BE2C (cell line): ENCODE measurements around the gene FAM181A.

Source experiments
- DNase-seq: peaks from one replicate; pipeline ENCODE4 v3.0.0-alpha.2; 2020
- H3K27me3 ChIP-seq: fragments of 250-450 bp; sonication (Bioruptor Pico); 2 replicates; pipeline ENCODE4 v1.5.1; 2020; ENCODE audit warnings: mild to moderate bottlenecking
- H3K36me3 ChIP-seq: fragments of 250-450 bp; sonication (Bioruptor Pico); 2 replicates; pipeline ENCODE4 v1.5.1; 2020; ENCODE audit warnings: mild to moderate bottlenecking
- H3K4me1 ChIP-seq: fragments of 250-450 bp; sonication (Bioruptor Pico); 2 replicates; pipeline ENCODE4 v1.5.1; 2020
- H3K4me3 ChIP-seq: 2 replicates; pipeline ENCODE4 v1.5.1; 2011; ENCODE audit warnings: low read depth, low read length
- H3K9me3 ChIP-seq: fragments of 250-450 bp; sonication (Bioruptor Pico); 2 replicates; pipeline ENCODE4 v1.5.1; 2020
- TF ChIP-seq, protein P1 (sequence below): IDR thresholded peaks from 2 replicates; pipeline ENCODE4 v1.5.1; 2012; ENCODE audit warnings: mild to moderate bottlenecking, low read depth, low read length

FAM181A gene

DNA sequence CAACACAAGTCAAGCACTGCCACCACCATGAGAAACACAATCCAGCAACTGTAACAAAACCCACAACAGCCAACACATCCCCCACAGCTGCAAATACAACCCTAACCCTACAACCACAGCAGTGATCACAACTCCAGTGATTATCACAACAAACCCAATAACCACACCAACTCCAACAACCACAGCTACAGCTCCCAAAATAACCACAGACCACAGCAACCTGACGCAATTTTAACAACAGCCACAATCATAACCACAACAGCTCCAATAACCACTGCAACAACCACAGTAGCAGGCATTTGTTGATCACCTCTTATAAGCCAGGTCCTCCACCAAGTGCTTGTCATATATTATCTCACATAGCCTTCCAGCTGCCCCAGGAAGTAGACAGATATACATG, 42.2 kb upstream of the FAM181A start:
- no peak for DNase-seq
- Histone ChIP-seq H3K9me3 (no peaks in the 10 kb centered on the region), H3K27me3 (no peaks in the 10 kb centered on the region), H3K4me3 (no peak overlapping the region), H3K36me3 (no peaks in the 10 kb centered on the region), H3K4me1 (no peaks in the 10 kb centered on the region)
- TF ChIP-seq, protein P1, sequence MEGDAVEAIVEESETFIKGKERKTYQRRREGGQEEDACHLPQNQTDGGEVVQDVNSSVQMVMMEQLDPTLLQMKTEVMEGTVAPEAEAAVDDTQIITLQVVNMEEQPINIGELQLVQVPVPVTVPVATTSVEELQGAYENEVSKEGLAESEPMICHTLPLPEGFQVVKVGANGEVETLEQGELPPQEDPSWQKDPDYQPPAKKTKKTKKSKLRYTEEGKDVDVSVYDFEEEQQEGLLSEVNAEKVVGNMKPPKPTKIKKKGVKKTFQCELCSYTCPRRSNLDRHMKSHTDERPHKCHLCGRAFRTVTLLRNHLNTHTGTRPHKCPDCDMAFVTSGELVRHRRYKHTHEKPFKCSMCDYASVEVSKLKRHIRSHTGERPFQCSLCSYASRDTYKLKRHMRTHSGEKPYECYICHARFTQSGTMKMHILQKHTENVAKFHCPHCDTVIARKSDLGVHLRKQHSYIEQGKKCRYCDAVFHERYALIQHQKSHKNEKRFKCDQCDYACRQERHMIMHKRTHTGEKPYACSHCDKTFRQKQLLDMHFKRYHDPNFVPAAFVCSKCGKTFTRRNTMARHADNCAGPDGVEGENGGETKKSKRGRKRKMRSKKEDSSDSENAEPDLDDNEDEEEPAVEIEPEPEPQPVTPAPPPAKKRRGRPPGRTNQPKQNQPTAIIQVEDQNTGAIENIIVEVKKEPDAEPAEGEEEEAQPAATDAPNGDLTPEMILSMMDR: no peak

DNA sequence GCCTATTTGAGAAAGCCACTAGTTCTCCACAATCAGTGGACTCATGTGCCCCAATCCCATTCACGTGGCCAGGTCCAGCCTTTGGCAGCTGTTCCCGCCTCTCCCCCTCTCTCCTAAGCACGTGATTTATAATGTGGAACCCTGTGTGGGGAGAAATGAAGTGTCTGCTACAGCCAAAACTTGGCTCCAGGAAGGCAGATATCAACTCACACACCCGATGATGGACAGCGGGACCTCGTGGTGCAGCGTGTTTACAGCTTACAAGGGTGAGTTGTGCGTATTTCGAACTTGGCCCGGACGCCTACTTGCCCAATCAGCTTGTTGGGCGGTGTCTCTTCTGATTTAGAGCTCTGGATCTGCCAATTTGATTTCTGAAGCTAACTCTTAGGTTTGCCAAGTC, 38.1 kb upstream of the FAM181A start:
- Histone ChIP-seq H3K9me3 (no peaks in the 10 kb centered on the region), H3K36me3 (no peaks in the 10 kb centered on the region), H3K4me3 (no peak overlapping the region), H3K4me1 (no peaks in the 10 kb centered on the region; the same call in 1 of the 2 replicates), H3K27me3 (no peaks in the 10 kb centered on the region)
- no peak for DNase-seq
- TF ChIP-seq, protein P1: no peak

DNA sequence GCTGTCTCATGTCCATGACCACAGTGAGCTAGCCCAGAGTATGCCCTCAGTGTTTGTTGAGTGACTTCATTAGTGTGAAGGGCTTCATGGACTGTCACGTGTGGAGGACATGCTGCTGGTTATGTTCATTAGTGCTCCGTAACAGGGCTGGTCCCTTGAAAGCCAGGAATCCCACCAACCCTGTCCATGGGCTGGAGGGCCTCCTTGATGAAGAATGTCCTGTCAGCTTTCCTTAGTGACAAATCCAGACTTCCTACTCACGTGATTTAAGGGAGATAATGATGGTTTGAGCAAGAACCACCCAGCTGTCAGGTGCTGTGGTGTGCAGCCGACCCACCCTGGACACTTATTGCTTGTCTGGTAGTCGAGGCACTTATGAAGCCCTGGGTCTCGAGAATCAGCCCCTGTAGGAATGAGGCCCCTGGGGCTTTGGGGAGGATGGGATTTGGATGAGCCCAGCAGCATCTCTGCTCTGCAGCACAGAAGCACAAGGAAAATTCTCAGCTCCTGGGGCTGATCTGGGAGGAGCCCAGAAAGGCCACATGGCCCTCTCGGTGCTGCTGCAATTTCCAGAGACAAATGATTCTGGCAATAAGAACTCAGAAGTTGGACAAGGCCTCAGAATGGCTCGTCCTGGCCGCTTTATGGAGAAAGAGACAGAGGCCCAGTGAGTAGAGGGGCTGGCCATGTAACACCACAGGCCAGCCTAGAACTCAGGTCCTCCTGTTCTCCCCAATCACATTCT, 37.2 kb upstream of the FAM181A start:
- H3K27me3 ChIP-seq: no peaks in the 10 kb centered on the region
- H3K36me3 ChIP-seq: no peaks in the 10 kb centered on the region
- TF ChIP-seq, protein P1: no peak
- peaks cover 8% of the 10 kb centered on the region for H3K4me1 ChIP-seq
- no peak for DNase-seq
- no peaks in the 10 kb centered on the region for H3K9me3 ChIP-seq
- no peak overlapping the region for H3K4me3 ChIP-seq

DNA sequence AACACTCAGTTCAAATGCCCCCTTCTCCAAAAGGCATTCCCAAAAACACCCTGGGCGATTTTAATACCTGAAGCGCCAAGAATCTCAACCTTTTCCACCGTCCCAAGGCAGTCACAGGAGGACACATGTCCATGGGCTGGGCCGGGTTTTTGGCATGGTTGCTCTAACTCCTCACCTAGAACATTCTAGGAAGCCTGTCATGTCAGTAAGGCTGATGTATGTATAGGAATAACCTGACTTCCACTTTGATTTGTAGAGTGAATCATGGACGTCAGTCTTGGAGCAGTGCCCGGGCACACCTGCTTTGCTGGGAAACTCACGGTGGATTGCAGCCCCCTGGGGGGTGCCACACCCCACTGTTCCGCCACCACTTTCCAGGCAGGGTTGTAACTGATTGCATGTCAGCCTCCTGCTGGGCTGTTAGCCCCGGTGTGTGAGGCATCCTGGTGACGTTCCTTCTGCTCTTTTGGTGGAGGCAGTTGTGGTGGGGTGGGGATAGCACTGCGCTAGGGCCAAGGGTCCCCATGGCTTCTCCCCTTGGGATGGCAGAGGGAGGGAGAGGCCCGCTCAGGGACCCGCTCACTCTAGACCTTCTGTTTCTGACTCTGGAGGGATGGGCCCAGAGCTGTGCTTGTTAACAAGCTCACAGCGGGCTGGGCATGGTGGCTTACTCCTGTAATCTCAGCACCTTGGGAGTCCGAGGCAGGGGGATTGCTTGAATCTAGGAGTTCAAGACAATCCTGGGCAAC, 35.2 kb upstream of the FAM181A start:
- TF ChIP-seq, protein P1: no peak
- Histone ChIP-seq H3K27me3 (no peaks in the 10 kb centered on the region), H3K9me3 (no peaks in the 10 kb centered on the region), H3K36me3 (no peaks in the 10 kb centered on the region), H3K4me3 (no peak overlapping the region), H3K4me1 (peaks cover 13% of the 10 kb centered on the region)
- no peak for DNase-seq

DNA sequence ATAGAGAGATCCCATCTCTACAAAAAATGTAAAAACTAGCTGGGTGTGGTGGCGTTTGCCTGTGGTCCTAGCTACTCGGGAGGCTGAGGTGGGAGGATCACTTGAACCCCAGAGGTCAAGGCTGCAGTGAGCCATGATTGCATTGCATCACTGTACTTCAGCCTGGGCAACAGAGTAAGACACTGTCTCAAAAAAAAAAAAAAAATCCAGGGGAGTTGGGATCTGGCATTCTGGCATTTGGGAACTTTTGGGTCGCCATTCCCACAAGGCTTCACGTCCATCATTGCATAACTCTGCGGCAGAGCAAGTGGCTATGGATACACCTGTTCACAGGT, 34.7 kb upstream of the FAM181A start:
- peaks cover 16% of the 10 kb centered on the region for H3K4me1 ChIP-seq
- H3K4me3 ChIP-seq: no peak overlapping the region
- no peak for DNase-seq
- TF ChIP-seq, protein P1: no peak
- no peaks in the 10 kb centered on the region for H3K27me3 ChIP-seq
- H3K36me3 ChIP-seq: no peaks in the 10 kb centered on the region
- no peaks in the 10 kb centered on the region for H3K9me3 ChIP-seq

DNA sequence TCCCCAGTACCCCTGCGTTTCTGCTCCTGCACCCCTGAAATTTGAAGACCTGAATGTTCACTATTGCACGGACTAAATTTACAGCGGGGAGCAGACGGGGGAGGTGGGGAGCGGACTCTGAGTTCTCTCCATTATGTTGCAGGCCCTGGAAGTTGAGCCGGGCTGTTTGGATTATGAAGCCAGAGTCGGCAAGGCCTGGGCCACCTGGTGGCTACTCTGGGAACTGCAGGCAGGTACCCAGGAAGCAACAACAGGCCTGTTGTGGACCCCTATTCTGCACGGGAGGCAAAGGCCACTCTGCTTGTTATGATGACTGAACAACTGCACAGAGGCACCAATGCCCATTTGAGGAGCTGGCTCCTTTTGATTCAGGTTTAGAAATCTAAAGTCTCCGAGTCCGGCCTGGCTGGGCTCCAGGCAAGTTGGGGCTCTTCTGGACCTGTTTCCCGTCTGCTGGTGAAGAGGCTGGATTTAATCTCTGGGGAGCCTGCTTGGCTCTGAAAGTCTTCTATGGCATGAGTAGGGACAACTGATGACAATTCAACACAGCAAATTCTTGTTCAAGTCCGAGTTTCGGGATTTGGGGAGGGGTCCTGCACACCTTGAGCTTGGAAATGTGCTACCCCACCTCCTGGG, 34.1 kb upstream of the FAM181A start:
- Histone ChIP-seq H3K4me1 (peaks cover 19% of the 10 kb centered on the region), H3K9me3 (no peaks in the 10 kb centered on the region), H3K27me3 (no peaks in the 10 kb centered on the region), H3K4me3 (peak overlapping the region; percentile 49), H3K36me3 (no peaks in the 10 kb centered on the region)
- TF ChIP-seq, protein P1: peak; percentile 99
- DNase-seq: peak; percentile 87
